LNCaP clone FGC (cell line): ENCODE data around the gene LAD1.
A peak's percentile ranks its signal among the peaks of the same experiment; 100 is the strongest.

Source experiments
- DNase-seq: peaks from one replicate; pipeline ENCODE4 v3.0.0-alpha.2; 2011; ENCODE audit warnings: low read depth
- H3K4me3 ChIP-seq: 2 replicates; pipeline ENCODE4 v1.5.1; 2011; ENCODE audit warnings: mild to moderate bottlenecking, low read depth, low read length, control low read depth
- TF ChIP-seq, protein P1 (sequence below): IDR thresholded peaks from 2 replicates; pipeline ENCODE4 v1.5.1; 2012; ENCODE audit warnings: mild to moderate bottlenecking; ENCODE audit not compliant: control insufficient read depth, insufficient read depth; ENCODE audit errors: extremely low read depth

LAD1 gene

DNA sequence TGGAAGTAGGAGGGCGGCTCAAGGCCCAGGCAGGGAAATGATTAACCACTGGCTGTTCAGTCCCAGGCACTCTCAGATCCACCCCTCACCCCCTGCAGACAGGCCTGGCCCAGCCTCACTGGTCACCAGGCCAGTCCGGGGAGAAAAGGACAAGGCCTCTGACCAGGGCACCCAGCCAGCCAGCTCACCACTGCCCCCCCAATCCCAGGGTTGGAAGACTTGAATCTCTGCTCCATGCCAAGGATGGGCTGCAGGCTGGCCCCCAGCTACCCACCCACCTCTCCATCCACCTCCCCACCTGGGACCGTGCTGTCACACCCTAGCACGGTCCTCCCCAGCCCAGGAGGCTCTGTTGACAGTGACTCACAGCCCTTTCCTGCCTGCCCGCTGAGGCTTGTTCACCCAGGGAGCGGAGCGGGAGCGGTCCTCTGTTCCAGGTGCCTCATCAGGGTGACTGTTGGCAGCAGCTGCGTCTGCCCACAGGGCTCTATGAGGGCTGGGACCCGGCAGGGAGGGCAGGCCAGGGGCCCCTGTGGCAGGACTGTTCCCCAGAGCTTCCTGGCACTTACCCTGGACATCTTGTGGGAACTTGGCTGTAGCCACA, 2.2 kb downstream of the LAD1 start:
- TF ChIP-seq, protein P1, sequence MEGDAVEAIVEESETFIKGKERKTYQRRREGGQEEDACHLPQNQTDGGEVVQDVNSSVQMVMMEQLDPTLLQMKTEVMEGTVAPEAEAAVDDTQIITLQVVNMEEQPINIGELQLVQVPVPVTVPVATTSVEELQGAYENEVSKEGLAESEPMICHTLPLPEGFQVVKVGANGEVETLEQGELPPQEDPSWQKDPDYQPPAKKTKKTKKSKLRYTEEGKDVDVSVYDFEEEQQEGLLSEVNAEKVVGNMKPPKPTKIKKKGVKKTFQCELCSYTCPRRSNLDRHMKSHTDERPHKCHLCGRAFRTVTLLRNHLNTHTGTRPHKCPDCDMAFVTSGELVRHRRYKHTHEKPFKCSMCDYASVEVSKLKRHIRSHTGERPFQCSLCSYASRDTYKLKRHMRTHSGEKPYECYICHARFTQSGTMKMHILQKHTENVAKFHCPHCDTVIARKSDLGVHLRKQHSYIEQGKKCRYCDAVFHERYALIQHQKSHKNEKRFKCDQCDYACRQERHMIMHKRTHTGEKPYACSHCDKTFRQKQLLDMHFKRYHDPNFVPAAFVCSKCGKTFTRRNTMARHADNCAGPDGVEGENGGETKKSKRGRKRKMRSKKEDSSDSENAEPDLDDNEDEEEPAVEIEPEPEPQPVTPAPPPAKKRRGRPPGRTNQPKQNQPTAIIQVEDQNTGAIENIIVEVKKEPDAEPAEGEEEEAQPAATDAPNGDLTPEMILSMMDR, result no peak
- peak overlapping the region; percentile 93 for H3K4me3 ChIP-seq
- DNase-seq, result no peak

DNA sequence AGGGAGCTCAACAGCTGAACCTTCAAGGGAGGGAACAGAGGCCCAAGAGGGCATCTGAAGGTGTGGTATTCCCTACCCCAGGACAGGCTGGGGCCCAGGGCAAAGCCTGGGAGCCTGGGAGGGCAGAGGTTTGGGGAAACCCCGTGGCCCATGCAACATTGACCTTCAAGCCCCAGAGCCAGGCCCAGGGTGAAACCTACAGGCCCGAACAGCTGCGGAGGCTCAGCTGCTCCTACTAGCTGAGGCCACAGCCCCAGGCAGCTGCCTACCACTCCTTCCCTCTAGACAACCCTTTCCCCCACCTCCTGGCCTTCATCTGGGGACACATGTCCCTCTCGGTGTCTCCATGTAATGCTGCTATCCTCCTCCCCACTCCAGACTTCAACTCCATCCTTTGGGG, 3.2 kb downstream of the LAD1 start:
- DNase-seq, result no peak
- no peak overlapping the region for H3K4me3 ChIP-seq
- TF ChIP-seq, protein P1, result no peak

DNA sequence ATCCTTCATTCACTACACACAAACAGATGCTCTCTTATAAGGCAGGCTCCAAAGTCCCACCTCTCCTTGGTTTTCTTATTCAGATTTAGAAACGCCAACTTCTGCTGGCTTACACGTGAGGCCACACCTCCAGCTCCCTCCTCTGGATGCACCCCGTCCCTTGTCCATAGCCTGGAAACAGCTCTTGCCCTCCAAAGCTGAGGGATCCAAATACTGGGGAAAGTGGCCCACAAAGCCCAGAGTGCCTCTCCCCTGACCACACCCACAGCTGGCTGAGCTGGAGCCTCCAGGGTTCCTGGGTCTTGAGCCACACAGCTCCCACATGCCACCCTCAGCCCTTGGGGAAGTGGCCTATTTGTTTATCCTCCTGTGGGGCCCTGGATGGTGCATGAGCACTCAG, 4.5 kb downstream of the LAD1 start:
- DNase-seq, result no peak
- TF ChIP-seq, protein P1, result no peak

DNA sequence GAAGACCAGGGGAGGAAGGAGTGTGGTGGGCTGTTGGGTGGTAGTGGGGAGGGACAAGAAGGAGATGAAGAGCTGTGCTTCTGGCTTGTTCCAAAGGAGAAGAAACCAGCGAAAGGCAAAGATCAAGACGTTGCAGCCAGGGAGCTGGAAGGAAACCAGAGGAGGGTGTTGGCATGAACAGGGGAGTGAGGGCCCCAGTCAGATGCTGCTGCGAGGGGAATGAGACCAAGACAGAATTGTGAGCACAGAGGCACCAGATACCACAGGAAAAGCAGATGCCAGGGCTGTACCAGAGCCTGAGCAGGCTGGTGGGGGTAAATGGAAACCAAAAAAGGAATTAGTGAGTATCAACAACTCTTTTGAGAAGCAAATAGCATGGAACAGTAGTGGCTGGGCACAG, 6.0 kb downstream of the LAD1 start:
- no peak overlapping the region for H3K4me3 ChIP-seq
- TF ChIP-seq, protein P1, result no peak
- DNase-seq, result no peak

More for the DNA sequence above, 4.5 kb downstream of the LAD1 start:
- no peak overlapping the region for H3K4me3 ChIP-seq

- TF ChIP-seq, protein P1, result no peak
- no peak for DNase-seq
- no peak overlapping the region for H3K4me3 ChIP-seq
Observed at GRCh38 chr1:201391651-201392511, 7.2 kb downstream of the LAD1 start.

DNA sequence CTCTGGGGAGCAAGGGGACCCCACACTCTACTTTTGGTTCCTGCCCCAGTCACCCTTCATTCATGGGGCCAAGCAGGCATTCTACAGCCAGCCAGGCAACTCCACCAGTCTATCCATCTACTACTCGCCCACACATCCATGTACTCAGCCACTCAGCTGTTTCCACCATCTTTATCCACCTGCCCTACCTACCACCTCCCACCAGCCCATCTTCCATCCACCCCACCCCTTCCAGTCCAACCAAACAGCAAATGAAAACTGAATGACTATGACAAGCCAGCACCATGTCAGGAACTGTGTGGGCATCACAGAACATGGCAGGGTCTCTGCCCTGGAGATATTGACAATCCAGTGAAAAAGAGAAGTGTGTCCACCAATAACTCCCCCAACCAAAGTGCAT, 7.9 kb downstream of the LAD1 start:
- H3K4me3 ChIP-seq, result no peak overlapping the region
- TF ChIP-seq, protein P1, result no peak
- DNase-seq, result no peak
